Muscle of leg (tissue), 11 donors: ENCODE results near the gene FAF1. TPM values are rescaled to one million over a fixed set of nuclear protein-coding genes. Genes with fewer than 3 reads are reported as not detected.
"Not testable (repeated sequence)": the region's sequence is repeated elsewhere in the genome, so short reads cannot be mapped to it uniquely, and the experiment has no call there.

ENCODE experiments used
- DNase-seq: peaks from one replicate; pipeline ENCODE4 v3.0.0; 2013
- H3K27ac ChIP-seq: one replicate; pipeline ENCODE4 v1.5.1; 2013; ENCODE audit warnings: mild to moderate bottlenecking, low read length, control low read depth
- H3K27me3 ChIP-seq: one replicate; pipeline ENCODE4 v1.6.1; 2013; ENCODE audit warnings: low read length; ENCODE audit not compliant: control insufficient read depth, insufficient read depth
- H3K36me3 ChIP-seq: one replicate; pipeline ENCODE4 v1.6.1; 2013; ENCODE audit warnings: low read length; ENCODE audit not compliant: control insufficient read depth, insufficient read depth
- H3K4me1 ChIP-seq: one replicate; pipeline ENCODE4 v1.6.1; 2013; ENCODE audit warnings: low read length; ENCODE audit not compliant: control insufficient read depth, insufficient read depth
- H3K4me3 ChIP-seq: one replicate; pipeline ENCODE4 v1.5.1; 2013; ENCODE audit warnings: low read length, control low read depth
- H3K9me3 ChIP-seq: replicated peaks from 2 replicates; pipeline ENCODE4 v1.6.1; 2013; ENCODE audit warnings: low read depth, low read length; ENCODE audit not compliant: control insufficient read depth
- WGBS: methylation state at CpG from one replicate; pipeline ENCODE4 v1.1.5; 2013; ENCODE audit warnings: missing lambda C conversion rate; ENCODE audit not compliant: insufficient coverage; 5-methylcytosine and 5-hydroxymethylcytosine counted together
- polyA plus RNA-seq, 8 donors: library from polyadenylated mRNA; unstranded; fragments of 120-200 nt; gene quantifications; one replicate each; pipeline versions ENCODE4 v1.2.1 to v1.2.3, GENCODE V29; 2013; ENCODE audit warnings: inconsistent platforms in 1 of 8, low replicate concordance in 1 of 8; ENCODE audit not compliant: insufficient read length in 8 of 8, insufficient read depth in 1 of 8
- total RNA-seq: library from RNA; stranded (reverse); fragments of 120-200 nt; gene quantifications from one replicate; pipeline ENCODE4 v1.2.4, GENCODE V29; 2013

The FAF1 gene
- total and polyA plus RNA-seq, 9 donors = 35.6 to 51.7 (median 38.6) TPM

GRCh38 chr1:50934838-50935237, 25.2 kb downstream of the FAF1 start:
- Histone ChIP-seq H3K9me3 (no peaks in the 10 kb centered on the region), H3K27ac (no peak overlapping the region), H3K4me1 (no peaks in the 10 kb centered on the region), H3K36me3 (no peaks in the 10 kb centered on the region), H3K27me3 (no peaks in the 10 kb centered on the region), H3K4me3 (no peak overlapping the region)
- DNase-seq = no peak

- not testable (repeated sequence) for H3K36me3 ChIP-seq, H3K27ac ChIP-seq, H3K9me3 ChIP-seq, H3K4me1 ChIP-seq, H3K27me3 ChIP-seq, DNase-seq, H3K4me3 ChIP-seq
- 100% methylated on average over 1 of the region's 3 CpGs for WGBS
These were observed 26.3 kb downstream of the FAF1 start for GRCh38 chr1:50933770-50934169.

- H3K27me3 ChIP-seq, H3K9me3 ChIP-seq, H3K4me3 ChIP-seq, H3K4me1 ChIP-seq, H3K36me3 ChIP-seq, DNase-seq, H3K27ac ChIP-seq: not testable (repeated sequence)
- WGBS = 92% methylated on average over 2 of the region's 4 CpGs
These were observed 28.0 kb downstream of the FAF1 start for GRCh38 chr1:50932043-50932442.

- H3K4me1 ChIP-seq = no peaks in the 10 kb centered on the region
- H3K4me3 ChIP-seq = no peak overlapping the region
- DNase-seq = no peak
- H3K36me3 ChIP-seq = no peaks in the 10 kb centered on the region
- no peak overlapping the region for H3K27ac ChIP-seq
- H3K9me3 ChIP-seq = no peaks in the 10 kb centered on the region
- H3K27me3 ChIP-seq = no peaks in the 10 kb centered on the region
- WGBS = no CpG with 5 or more reads among the region's 6 CpGs
These were observed 28.9 kb downstream of the FAF1 start for GRCh38 chr1:50930965-50931737.

GRCh38 chr1:50930193-50930592, 29.9 kb downstream of the FAF1 start:
- Histone ChIP-seq H3K4me1 (no peaks in the 10 kb centered on the region), H3K36me3 (no peaks in the 10 kb centered on the region), H3K9me3 (no peaks in the 10 kb centered on the region), H3K27ac (no peak overlapping the region), H3K4me3 (no peak overlapping the region), H3K27me3 (no peaks in the 10 kb centered on the region)
- DNase-seq = peak; percentile 2

GRCh38 chr1:50929376-50929958, 30.6 kb downstream of the FAF1 start:
- Histone ChIP-seq H3K4me3 (no peak overlapping the region), H3K27me3 (no peaks in the 10 kb centered on the region), H3K4me1 (no peaks in the 10 kb centered on the region), H3K36me3 (no peaks in the 10 kb centered on the region), H3K27ac (no peak overlapping the region), H3K9me3 (peaks cover 2% of the 10 kb centered on the region)
- WGBS = no CpG with 5 or more reads among the region's 2 CpGs
- DNase-seq = peak; percentile 42

GRCh38 chr1:50923564-50923963, 36.5 kb downstream of the FAF1 start:
- WGBS = no CpG with 5 or more reads among the region's 1 CpG
- no peaks in the 10 kb centered on the region for H3K27me3 ChIP-seq
- H3K4me1 ChIP-seq = no peaks in the 10 kb centered on the region
- peaks cover 19% of the 10 kb centered on the region for H3K9me3 ChIP-seq
- no peak overlapping the region for H3K4me3 ChIP-seq
- H3K36me3 ChIP-seq = no peaks in the 10 kb centered on the region
- H3K27ac ChIP-seq = no peak overlapping the region
- no peak for DNase-seq

DNA sequence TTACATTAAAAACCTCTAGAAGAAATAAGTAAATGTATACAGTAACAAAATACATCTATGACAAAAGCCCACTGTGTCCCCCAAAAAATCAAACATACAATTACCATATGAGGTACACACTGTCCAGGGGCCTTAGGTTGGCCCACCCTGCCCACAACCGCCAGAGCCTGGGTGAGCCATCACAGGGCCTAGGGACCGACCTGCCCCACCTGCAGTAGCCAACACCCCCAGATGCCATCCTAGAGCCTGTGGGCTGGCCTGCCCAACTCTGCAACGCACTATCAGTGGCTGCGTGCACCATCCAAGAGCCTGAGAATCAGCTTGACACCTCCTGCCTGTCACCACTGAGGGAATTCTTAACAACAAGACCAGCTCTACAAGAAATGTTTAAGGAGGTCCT, 39.0 kb downstream of the FAF1 start:
- no peak overlapping the region for H3K4me3 ChIP-seq
- H3K36me3 ChIP-seq = no peaks in the 10 kb centered on the region
- 79% methylated on average over 2 of the region's 4 CpGs for WGBS
- H3K9me3 ChIP-seq = peaks cover 19% of the 10 kb centered on the region
- H3K27me3 ChIP-seq = no peaks in the 10 kb centered on the region
- no peak overlapping the region for H3K27ac ChIP-seq
- no peak for DNase-seq
- no peaks in the 10 kb centered on the region for H3K4me1 ChIP-seq

DNA sequence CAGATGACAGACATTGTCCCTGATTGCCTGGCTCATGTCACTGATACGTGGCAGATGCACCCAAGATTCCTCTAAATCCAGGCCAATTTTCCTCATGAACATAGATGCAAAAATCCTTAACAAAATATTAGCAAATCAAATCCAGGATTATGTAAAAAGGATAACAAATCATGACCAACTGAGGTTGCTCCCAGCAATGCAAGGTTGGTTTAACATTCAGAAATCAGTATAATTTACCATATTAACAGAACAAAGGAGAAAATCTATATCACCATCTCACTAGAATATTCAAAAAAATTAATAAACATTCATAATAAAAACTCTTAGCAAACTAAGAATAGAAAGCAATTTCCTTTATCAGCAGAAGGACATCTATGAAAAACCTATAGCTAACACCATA, 39.7 kb downstream of the FAF1 start:
- WGBS = no CpG with 5 or more reads among the region's 1 CpG
- peaks cover 19% of the 10 kb centered on the region for H3K9me3 ChIP-seq
- H3K4me3 ChIP-seq = no peak overlapping the region
- H3K27ac ChIP-seq = no peak overlapping the region
- H3K4me1 ChIP-seq = no peaks in the 10 kb centered on the region
- H3K36me3 ChIP-seq = no peaks in the 10 kb centered on the region
- DNase-seq = no peak
- no peaks in the 10 kb centered on the region for H3K27me3 ChIP-seq

GRCh38 chr1:50917138-50918137, 42.6 kb downstream of the FAF1 start:
- Histone ChIP-seq H3K9me3 (peaks cover 10% of the 10 kb centered on the region), H3K36me3 (no peaks in the 10 kb centered on the region), H3K4me1 (no peaks in the 10 kb centered on the region), H3K27me3 (no peaks in the 10 kb centered on the region), H3K4me3 (no peak overlapping the region), H3K27ac (no peak overlapping the region)
- no CpG with 5 or more reads among the region's 4 CpGs for WGBS
- DNase-seq = no peak
